Tongue (tissue), 2 donors: Measurements from ENCODE around the gene FNTB. TPM values are rescaled to one million over a fixed set of nuclear protein-coding genes. Genes with fewer than 3 reads are reported as not detected.
"Not testable (repeated sequence)": the region's sequence is repeated elsewhere in the genome, so short reads cannot be mapped to it uniquely, and the experiment has no call there.

Source experiments
- DNase-seq: peaks from one replicate; pipeline ENCODE4 v3.0.0-alpha.2; 2015
- total RNA-seq: library from RNA; depleted of rRNA; stranded (reverse); fragments of >200 nt; gene quantifications from one replicate; pipeline ENCODE4 v1.2.3, GENCODE V29; 2014

The FNTB gene
- total RNA-seq, 1 donor from 2014 or later, result 6.5 TPM

DNA sequence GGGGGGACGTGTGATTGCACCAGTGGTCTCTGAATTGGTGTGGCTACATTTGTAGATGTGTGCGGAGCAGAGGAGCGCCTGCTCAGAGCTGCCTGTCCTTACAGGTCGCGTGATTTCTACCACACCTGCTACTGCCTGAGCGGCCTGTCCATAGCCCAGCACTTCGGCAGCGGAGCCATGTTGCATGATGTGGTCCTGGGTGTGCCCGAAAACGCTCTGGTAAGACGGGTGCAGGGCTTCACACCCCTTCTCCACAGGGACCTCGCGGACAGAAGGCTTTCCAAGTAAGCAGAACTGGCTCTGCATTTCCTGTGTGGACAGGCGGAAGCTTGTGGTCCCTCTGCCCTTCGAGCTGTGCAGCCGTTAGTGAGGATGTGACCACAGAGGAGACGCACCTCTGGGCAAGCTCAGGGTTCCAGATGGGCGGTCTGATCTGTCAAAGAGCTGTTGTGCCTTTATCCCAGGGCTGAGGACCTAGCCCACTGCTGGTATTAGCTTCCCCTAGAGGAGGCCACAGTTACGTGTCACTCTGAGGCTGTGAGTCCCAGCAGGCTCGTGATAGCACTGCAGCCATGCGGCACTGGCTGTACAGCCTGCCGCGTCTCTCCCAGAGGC, 67.9 kb downstream of the FNTB start:
- DNase-seq, result no peak

DNA sequence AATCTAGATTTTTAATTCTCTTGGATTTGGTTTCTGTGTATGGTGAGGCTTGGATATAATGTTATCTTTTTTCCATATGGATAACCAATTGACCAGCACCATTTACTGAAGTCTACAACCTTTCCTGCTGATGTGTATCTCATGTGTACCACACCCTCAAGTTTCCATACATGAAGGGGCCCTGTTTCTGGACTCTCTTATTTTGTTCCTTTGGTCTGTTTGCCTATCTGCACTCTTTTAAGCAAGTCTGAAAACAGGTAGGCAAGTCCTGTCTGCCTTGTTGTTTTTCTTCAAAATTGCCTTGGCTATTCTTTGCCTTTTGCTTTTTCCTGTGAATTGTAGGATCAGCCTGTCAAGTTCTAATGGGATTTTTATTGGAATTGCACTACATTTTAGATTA, 71.0 kb downstream of the FNTB start:
- DNase-seq, result no peak

DNA sequence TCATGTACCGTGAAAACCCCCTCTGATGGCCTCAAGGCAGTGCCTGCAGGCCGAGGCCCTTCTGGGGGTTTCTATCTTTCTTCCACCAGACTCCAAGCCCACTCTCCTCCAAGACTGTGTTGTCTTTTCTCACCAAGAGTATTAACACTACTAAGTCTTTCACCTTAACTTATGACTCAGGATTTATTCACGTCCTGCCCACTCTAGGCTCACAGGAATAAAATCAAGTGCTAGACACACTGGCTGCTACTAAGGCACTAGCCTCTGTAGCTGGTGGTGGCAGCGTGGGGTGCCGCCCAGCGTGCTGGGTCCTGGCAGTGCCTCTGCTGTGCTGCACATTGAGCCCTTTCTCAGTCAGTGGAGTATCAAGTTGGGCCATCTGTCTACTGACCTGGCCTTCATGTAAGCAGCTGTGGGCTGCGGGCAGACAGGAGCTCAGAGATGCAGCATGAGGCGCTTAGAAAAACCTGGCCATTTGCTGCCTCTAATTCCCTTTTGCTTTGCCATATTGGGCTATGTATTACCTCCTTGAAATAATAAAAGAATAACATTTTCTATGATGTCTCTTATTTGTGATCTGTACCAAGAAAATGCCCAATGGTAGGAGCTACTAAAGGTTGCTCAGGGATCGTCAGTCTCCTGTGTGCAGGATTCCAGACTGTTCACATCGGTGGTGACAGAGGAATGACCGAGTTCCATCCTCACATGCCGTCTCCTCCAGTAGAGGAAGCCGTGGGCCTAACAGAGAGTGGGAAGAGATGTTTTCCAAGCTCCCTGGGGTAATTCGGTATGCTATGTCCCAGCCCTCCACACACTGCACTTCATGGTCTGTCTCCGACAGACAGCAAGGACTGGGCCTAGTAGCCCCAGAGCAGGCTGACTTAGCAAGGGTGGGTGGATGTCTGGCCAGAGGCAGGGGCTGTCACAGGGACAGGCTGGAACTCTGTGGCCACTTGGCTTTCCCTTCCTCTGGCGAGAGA, 75.7 kb downstream of the FNTB start:
- no peak for DNase-seq

DNA sequence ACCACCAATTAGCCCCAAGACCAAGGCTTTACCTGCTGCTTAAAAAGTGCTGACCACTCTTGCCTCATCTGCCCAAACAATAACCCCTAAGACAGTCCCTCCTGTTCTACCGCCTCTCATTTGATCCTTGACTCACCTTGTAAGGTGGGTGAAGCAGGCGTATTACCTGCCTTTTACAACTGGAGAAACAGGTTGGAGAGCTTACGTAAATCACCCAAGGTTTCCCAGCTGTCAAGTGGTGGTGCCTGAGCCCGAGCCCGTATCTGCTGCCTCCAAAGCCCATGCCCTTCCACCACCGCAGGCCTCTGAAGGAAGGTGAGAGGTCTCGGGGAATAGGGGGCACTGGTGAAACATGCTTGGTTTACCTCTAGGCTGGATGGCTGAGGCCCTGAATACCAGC, 79.0 kb downstream of the FNTB start:
- no peak for DNase-seq

DNA sequence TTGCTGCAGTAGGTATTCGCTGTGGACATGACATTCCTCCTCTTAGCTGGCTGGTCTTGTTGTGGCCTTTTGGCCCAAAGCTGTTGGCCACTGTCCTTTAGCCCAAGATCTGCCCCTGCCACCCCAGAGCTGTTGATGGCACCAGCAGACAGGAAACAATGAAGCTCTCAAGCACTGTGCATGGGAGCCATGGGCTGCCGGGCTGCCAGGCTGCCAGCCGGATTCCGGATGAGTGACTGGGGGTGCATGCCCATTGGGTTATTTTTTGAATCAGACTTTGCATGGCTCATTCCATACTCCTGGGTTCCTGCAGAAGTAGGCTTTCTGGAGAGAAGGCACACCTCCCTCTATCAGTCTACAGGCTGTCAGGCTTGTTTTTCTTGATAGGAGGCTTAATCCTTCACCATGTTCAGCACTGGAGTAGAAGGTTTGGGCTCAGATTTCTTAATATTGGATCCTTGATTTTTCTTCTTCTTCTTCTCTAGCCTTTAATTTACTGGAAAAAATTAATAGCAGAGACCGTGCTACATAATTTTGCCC, 83.2 kb downstream of the FNTB start:
- DNase-seq, result no peak

DNA sequence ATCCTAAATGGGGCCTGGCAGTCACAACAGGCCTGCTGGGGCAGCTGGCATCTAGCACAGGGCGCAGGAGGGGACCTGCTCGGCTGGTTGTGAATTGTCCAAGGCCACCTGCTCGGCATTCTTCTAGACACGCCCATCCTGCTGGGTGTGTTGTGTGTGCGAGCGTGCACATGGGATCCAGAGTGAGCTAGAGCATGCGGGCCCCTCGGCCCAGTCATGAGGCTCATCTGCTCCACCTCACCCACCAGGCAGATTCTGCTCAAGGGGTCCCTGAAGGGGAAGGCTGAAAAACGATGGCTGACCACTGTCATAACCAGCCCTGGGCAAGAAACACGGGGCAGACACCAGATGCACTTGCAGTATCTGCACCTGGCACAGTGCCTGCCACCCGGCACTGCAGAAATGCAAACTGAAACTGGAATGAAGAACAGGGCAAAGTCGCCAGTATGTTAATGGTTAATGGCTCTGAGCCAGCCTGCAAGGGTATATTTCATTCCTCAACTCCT, 83.8 kb downstream of the FNTB start:
- DNase-seq, result peak; percentile 64

DNA sequence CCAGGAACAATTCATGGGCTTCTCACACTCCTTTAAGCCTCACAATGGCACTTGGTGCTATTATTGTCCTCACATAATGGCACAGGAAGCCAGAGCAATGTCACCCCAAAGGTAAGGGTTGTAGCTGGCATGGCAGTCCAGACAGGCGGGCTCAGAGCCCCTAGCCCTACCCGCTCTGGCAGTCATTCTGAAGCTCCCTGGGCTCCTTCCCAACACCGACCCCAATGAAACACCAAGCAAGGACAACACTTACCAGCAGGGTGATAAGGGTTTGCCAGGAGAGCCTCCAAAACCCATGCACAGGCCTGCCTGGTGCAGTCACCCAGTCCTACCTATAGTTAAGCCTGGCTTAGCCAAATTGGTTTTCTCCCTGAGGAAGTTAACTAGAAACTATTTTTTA, 84.8 kb downstream of the FNTB start:
- DNase-seq, result no peak

DNA sequence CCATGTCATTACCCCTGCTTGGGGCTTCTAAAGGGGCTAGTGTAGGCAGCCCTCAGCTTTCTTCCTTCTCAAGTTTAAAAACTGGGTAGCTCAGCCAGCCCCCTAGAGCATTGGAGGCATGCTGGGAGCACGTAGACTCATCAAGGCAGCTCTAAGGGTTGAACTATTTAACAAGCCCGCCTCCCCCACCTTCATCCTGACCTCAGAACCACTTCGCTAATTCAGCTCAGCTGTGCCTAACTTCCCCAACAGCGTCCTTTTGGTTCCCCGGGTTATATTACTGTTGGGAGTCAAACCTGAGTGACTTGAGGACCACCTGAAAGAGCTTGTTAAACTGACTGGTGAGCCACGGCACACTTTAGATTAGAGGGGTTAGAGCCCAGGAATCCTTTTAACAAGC, 85.6 kb downstream of the FNTB start:
- no peak for DNase-seq

DNA sequence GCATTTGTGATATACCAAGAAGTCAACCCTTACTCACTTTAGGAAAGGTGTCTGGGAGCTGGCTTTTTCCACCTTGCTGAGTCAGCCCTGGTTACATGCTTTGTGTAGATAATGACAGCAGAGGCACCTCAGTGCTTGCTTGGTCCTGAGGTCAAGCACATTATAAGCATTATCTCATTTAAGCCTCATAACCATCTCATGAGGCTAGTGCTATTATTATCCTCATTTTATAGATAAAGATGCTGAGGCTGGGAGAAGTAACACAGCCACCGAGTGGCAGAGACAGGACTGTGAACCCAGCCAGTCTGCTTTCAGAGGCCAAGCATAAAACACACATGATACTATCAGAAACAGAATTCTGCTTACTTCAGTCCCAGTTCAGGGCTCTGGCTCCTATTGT, 86.2 kb downstream of the FNTB start:
- DNase-seq, result no peak

DNA sequence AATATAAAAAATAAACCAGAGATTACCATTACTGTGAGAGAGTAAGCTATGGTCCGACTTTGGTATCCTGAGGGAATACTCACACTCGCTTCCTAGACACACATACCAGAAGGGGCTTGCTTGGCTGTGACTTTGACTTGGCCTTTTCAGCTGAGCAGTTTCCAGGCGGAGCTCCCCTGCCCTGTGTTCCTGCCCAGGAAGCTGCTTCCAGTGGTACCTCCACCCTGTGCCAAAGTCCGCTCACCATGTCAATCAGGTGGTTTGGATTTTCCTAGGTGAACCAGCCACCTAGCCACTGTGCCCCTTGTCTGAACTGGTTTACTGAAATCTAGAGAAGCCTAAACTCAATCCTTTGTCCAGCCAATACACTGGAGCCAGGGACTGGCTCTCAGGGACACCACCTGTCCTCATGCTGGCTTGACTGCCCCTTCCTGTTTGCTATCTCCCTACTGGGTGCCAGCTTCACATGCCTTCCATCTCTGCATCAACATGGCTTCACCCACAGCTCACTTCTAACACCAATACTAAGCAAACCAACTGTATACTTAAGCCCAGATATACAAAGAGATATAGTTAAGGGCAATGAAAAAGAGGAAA, 87.0 kb downstream of the FNTB start:
- DNase-seq, result no peak

DNA sequence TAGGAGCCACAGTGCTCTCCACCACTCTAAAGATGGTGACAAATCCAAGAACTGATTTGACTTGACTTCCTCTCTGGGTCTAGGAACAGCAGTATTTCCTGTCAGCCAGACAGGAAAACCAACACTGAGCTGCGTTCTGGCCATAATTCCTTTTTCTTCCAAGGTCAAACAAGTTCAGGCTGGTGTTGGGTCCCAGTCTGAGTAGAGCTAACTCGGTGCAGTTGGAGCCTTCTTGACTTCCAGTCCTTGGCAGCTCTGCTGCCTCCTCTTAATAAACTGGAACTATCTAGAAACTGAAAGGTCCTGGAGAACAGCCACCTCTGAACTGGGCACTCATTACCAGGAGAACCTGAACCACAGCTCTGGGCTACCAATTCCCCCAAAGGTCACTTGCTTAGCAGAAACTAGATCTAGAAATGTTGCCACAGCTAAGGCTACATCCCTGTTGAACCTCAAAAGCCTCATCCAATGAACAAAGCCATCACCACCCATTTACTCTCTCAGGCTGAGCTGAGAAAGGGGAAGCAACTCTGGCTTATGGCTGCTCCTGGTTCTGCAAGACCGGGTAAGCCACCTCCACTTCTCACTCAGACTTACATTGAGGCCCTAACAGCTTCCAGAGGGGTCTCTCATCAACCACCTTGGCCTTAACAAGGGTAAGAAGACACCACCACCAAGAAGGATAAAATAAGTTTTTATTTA, 87.9 kb downstream of the FNTB start:
- no peak for DNase-seq

DNA sequence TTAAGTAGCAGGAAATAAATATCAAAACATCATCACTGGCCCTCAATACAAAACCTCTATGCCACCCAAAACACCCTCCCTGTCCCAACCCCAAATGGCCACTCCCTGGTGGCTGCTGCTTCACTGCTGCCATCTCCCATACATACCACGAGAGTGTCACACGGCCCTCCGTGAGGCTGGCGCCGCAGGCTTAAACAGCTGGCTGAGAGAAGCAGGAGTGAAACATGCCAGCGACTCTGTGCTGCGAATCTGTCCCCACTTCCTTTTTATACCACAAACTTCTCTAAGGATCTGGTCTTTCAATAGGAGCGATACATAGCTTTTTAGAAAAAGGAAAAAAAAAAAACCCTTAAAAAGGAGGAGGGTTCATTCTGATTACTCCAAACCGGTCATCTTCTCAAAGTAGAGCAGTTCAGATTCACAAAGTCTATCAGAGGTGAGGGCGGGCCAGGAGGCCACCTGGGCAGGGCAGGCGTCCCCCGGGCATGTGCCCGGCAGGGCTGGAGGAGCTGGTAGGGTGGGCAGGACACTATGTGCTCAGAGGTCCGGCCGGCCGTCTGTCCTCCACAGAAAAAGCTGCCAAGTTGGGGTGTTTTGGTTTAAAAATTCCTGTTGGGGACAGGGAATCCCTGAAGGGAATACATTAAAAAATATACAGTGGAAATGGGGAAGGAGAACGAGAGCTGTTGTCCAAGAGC, 89.1 kb downstream of the FNTB start:
- DNase-seq, result no peak

DNA sequence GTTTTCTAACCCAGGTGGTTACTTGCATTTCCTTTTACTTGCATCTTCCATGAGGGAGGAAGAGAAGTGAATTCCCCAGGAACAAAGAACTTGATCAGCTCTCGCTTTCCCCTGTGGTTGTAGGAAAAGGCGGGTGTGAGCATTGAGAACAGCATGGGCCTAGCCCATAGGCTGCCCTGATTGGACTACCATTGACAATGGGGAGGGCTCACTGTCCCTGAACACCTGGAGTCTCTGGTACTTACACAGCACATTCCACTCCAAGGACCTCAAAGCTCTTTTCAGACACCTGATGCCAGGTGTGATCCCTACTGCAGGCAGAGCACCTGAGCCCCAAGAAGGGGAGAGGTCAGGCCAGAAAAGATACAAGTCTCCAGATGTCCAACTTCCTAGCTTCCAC, 90.6 kb downstream of the FNTB start:
- no peak for DNase-seq

DNA sequence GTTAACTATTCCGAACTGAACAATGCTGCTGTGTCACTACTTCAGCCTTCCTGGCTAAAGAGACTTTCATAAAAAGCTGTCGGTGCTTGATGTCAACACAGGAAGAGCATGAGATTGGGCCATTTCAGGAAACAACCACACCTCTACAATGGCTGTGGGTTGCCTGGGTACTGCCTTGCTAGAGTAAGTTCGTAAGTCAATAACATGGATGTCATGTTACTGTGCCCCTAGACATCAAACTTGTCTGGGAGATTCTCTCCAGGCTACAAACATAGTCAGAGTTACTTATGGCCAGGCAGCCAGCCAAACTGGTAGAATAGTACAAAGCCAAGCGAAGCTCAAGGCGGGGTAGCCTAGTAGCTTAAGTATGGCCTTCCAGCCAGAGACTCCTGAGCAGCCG, 92.5 kb downstream of the FNTB start:
- DNase-seq, result no peak

DNA sequence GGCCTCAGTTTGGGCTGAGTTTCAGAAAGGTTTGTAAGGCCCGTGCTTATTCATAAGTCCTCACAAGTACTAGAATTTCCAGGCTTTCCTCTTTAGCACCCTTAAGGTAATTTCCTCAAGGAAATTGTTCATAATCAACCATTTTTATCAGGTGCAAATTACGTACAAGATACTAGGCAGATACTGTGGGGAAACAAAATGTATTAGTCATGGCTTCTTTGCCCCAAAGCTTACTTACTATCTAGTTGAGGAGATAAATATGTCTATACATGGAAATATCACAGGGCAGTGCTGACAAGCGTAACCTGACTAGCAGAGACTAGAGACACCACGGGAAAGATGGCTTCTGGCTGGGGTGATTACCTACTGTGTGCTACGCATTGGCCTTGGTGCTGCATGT, 93.1 kb downstream of the FNTB start:
- no peak for DNase-seq

DNA sequence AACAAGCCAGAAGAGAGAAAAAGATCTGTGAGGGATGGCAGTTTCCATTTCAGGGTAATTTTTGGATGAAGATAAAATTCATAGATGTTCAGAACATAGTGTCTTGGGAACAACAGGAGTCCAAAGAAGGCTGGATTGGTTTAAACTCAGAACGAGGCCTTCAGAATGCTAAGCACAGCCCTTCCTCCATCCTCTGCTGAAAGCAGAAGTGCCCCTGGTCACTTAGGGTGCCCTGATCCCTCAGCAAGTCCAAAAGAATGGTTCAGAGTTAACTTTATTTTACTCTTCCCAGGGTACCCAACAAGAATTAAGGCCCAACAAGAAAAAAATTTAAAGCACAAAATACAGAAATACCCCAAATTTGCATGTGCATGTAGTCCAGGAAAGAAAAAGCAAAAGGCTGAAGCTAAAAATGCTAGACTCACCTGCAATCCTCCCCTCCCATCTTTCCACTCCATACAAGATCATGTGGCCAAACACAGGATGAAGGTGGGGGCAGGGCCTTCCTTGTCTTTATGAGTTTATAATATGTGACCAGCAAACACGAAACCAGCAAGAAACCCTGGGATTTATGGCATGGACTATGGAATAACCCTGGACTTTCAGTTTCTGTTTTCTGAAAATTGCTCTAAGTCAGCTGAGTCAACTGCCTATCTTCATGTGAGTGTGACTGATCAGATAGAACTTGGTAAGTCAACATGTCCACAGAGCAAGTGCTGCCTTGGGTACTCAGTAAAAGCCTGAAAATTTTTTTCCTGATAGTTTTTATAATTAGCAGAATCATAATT, 94.5 kb downstream of the FNTB start:
- no peak for DNase-seq

DNA sequence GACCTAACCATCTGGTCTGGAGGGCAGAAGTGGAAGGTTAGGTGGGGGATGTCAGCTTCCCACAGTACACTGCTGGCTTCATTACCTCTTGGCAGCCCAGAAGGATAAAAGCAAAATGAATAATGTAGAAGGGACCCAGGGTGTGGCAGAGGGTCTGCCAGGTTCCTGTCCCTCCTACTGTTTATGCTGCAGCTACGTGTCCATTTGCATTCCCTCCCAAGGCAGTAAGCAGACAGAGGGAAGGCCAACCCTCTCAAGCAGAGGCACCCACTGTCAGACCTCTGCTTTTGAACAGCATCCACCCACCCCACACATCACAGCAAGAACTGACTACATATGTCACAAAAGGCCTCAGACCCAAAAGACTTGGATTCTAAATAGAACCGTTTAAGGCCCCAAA, 96.2 kb downstream of the FNTB start:
- no peak for DNase-seq

DNA sequence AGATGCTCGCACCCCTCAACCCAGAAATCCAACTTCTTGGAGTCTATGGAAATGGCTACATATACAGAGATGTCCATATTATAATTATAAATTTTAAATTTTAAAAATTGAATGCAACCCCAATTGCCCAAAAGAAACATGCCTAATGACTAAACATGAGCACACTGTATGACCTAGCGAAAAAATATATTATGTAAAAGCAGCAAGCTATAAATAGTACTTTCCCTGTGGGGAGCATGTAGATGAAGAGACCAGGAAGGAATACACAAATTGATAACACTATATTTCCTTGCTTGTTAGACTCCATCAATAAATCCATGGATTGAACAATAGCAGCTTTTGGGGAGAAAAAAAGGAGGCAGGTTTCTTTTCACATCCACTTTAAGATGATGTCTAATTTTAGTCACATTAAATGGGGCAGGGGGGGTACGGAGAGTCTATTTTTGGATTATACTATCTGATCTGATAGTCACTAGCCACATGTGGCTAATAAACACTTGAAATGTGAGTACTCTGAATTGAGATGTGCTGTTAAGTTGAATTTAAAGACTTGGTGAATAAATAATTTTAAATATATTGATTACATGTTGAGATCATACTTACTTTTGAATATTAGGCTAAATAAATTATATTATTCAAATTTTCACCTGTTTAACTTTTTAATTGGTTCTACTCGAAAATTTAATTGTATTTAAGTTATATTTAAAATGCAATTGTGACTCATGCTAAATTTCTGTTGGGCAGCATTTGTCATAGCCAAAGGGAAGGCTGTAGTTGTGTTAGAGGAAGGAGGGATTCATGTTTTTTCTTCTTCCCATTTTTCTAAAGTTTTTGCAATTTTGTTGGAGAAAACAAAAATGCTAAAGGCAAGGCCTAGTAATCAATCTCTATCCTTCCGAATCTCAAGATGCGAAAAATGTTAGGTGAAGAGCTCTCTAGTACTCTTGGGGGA, 98.1 kb downstream of the FNTB start:
- DNase-seq, result no peak

DNA sequence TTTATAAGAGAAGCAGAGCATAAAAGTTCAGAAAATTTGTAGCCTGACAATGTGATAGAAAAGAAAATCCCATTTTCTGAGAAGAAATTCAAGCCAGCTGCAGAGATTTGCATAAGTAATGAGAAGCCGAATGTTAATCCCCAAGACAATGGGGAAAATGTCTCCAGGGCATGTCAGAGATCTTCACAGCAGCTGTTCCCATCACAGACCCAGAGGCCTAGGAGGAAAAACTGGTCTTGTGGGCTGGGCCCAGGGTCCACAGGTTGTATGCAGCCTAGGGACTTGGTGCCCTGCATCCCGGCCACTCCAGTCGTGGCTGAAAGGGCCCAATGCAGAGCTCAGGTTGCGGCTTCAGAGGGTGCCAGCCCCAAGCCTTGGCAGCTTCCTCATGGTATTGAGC, 100.0 kb downstream of the FNTB start:
- DNase-seq, result not testable (repeated sequence)

DNA sequence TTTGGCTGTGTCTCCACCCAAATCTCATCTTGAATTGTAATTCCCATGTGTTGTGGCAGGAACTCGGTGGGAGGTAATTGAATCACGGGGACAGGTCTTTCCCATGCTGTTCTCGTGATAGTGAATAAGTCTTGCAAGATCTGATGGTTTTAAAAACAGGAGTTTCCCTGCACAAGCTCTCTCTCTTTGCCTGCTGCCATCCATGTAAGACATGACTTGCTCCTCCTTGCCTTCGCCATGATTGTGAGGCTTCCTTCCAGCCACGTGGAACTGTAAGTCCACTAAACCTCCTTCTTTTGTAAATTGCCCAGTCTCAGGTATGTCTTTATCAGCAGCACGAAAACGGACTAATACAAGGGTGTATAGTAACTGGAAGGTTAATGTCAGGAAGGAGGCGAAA, 101.1 kb downstream of the FNTB start:
- DNase-seq, result not testable (repeated sequence)
